ENCODE data around the gene SLC18B1.

DNA sequence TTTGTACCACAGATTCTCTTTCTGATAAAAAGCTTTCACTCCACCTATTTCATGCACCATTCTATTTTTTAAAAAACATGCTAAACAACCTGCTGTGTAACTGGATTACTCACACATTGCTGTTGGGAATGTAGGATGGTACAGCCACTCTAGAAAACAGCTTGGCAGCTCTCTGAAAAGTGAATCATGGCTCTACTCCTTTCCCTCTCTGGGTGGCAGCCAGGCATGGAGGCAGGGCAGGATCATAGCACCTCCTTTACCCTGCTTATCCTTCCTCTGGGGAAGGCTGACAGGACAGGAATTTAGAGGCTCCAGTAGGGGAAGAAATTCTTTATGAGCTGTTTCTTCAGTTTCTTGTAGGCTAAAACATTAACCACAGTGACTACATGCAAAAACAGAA, 34.1 kb downstream of the SLC18B1 start:
- TF ChIP-seq, protein P1, sequence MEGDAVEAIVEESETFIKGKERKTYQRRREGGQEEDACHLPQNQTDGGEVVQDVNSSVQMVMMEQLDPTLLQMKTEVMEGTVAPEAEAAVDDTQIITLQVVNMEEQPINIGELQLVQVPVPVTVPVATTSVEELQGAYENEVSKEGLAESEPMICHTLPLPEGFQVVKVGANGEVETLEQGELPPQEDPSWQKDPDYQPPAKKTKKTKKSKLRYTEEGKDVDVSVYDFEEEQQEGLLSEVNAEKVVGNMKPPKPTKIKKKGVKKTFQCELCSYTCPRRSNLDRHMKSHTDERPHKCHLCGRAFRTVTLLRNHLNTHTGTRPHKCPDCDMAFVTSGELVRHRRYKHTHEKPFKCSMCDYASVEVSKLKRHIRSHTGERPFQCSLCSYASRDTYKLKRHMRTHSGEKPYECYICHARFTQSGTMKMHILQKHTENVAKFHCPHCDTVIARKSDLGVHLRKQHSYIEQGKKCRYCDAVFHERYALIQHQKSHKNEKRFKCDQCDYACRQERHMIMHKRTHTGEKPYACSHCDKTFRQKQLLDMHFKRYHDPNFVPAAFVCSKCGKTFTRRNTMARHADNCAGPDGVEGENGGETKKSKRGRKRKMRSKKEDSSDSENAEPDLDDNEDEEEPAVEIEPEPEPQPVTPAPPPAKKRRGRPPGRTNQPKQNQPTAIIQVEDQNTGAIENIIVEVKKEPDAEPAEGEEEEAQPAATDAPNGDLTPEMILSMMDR (CRISPR knock-in tag; IDR thresholded peaks at IDR 0.05): no peak
- TF ChIP-seq MIER2 (CRISPR knock-in tag; IDR thresholded peaks at IDR 0.05) (no peak), ATF7 (IDR thresholded peaks at IDR 0.05) (no peak), ATF7 (CRISPR knock-in tag; IDR thresholded peaks at IDR 0.05) (no peak), MED8 (CRISPR knock-in tag; IDR thresholded peaks at IDR 0.05; ENCODE audit: insufficient replicate concordance) (no peak), ZC3H4 (CRISPR knock-in tag; IDR thresholded peaks at IDR 0.05; ENCODE audit: borderline replicate concordance) (no peak), JUND (CRISPR knock-in tag; IDR thresholded peaks at IDR 0.05) (no peak)
- TF ChIP-seq, protein P2, sequence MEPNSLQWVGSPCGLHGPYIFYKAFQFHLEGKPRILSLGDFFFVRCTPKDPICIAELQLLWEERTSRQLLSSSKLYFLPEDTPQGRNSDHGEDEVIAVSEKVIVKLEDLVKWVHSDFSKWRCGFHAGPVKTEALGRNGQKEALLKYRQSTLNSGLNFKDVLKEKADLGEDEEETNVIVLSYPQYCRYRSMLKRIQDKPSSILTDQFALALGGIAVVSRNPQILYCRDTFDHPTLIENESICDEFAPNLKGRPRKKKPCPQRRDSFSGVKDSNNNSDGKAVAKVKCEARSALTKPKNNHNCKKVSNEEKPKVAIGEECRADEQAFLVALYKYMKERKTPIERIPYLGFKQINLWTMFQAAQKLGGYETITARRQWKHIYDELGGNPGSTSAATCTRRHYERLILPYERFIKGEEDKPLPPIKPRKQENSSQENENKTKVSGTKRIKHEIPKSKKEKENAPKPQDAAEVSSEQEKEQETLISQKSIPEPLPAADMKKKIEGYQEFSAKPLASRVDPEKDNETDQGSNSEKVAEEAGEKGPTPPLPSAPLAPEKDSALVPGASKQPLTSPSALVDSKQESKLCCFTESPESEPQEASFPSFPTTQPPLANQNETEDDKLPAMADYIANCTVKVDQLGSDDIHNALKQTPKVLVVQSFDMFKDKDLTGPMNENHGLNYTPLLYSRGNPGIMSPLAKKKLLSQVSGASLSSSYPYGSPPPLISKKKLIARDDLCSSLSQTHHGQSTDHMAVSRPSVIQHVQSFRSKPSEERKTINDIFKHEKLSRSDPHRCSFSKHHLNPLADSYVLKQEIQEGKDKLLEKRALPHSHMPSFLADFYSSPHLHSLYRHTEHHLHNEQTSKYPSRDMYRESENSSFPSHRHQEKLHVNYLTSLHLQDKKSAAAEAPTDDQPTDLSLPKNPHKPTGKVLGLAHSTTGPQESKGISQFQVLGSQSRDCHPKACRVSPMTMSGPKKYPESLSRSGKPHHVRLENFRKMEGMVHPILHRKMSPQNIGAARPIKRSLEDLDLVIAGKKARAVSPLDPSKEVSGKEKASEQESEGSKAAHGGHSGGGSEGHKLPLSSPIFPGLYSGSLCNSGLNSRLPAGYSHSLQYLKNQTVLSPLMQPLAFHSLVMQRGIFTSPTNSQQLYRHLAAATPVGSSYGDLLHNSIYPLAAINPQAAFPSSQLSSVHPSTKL (CRISPR knock-in tag; IDR thresholded peaks at IDR 0.05): no peak

All from HepG2 (cell line).